Erythroblast (primary cell): ENCODE measurements around the gene ZBTB7C.

Source experiments
- GATA1 ChIP-seq: IDR thresholded peaks from 2 replicates; pipeline ENCODE4 v1.6.1; 2011; ENCODE audit warnings: low read depth, mild to moderate bottlenecking, control low read depth, low read length, moderate library complexity
- POLR2A ChIP-seq: IDR thresholded peaks from 2 replicates; pipeline ENCODE4 v1.6.1; 2011; ENCODE audit warnings: mild to moderate bottlenecking, low read length

DNA sequence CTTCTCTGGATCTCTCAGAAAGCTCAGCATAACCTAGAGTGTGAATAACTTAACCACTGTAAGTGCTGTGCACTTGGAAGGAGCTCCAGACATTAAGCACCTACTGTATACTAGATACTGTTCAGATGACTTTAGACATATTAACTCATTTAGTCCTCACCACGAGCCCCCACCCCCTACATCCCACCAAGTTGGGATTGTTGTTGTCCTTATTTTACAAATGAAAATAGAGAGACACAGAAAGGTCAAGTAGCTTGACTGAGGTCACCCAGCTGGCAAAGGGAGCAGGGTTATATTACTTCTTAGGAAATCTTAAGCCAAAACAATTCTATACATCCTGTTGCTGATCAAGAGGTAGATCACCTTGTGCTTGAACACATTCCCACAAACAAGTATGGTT lies 244.5 kb downstream of the ZBTB7C start:
- TF ChIP-seq POLR2A (no peak), GATA1 (no peak)
